NCI-H2196 treated with DMSO at 0.1 percent for 48 hours (cell line): ENCODE results near the gene PDGFRB.

ENCODE experiments used
- DNase-seq: peaks from one replicate; lab custom pipeline; 2025; ENCODE audit not compliant: unreplicated experiment; lab: John Stamatoyannopoulos, UW

The PDGFRB gene

DNA sequence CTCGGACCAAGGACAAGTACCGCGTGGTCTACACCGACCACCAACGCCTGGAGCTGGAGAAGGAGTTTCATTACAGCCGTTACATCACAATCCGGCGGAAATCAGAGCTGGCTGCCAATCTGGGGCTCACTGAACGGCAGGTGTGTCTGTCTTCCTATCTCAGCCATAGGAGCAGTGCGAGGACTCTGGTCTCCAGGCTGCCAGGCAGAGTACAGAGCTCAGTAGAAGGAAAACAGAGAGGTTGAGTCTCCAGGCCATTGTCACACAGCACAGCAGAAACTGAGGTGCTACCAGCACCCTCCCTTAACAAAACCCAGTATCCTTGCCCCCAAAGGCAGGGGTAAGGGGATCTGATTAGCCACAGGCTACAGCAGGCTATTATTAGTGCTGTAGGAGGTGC, 27.1 kb upstream of the PDGFRB start:
- no peak for DNase-seq

DNA sequence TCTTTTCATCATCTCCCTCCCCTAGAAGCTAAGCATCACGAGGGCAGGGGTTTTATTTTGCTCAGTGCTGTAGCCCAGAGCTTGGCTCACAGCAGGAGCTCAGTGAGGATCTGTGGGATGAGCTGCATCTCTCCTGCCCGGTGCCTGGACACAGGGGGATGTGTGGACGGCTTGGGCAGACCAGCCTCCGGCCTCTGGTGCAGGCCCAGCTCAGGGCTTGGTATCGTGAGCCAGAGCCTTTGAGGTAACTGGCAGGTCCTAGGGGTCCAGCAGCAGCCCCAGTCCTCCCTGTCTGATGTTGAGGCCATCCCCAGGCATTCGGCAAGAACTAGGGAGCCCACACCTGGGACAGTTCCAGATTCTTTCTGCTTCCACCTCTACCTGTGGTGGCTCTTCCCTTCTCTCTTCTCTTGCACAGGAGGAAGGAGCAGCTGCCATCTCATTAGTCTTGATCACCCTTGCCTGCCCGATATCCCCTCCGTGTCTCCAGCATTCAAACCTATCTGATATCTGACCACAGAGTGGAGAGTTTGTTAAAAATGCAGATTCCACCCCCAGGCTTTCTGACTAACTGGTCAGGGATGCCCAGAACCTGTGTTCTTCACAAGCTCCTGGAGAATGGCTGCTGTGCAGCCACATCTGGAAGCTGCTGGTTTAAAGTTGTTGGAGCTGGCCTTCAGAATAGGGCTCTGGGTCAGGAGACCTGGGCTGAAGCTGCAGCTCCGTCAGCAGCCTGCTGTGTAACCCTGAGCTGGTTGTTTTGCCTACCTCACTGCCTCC, 26.3 kb upstream of the PDGFRB start:
- DNase-seq: no peak

GRCh38 chr5:150181027-150181426, 25.4 kb upstream of the PDGFRB start:
- no peak for DNase-seq

GRCh38 chr5:150180241-150181026, 24.8 kb upstream of the PDGFRB start:
- DNase-seq: no peak

DNA sequence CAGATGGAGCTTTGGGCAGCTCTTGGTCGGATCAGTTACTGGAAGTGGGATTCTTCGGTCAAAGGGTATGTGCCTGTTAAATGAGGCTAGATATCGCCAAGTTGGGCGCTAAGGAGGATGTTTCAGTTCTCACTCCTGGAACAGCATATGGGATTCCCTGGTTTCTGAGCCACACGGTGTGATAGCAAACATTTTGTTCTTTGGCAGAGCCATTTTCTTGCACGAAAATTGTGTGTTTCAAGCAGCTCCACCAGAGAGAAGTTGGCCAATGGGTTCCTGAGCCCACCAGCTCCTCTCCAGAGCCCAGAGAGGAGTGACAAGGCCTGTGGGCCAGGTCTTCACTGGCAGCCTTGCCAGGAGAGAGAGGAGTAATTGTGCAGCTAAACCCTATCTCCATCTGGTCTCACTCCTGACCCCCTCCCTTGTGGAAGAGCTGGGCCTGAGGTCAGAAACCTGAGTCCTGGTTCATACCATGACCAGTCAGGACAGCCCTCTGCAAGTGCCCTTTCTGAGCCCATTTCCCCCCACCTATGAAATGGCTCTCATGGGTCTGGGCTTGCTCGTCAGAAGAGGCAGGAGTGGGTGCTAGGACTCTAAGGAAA, 23.5 kb upstream of the PDGFRB start:
- DNase-seq: no peak

GRCh38 chr5:150178262-150178661, 22.6 kb upstream of the PDGFRB start:
- DNase-seq: no peak

DNA sequence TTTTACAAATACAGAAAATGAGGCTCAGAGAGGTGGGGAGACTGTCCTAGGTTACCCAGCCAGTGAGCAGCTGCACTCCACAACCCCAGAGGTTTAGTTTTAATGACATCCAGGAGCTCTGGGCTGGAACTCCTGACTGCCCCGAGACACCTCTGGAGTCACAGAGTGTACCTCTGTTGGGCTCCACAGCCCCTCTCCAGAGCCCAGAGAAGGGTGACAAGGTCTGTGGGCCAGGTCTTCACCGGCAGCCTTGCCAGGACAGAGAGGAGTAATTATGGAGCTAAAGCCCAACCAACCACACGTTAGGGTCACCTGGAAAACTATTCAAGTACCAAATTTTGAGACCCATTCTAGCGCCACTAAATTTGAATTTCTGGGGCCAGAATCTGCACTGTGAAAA, 22.1 kb upstream of the PDGFRB start:
- DNase-seq: no peak

GRCh38 chr5:150176745-150177477, 21.3 kb upstream of the PDGFRB start:
- DNase-seq: no peak

GRCh38 chr5:150175536-150175935, 19.9 kb upstream of the PDGFRB start:
- DNase-seq: no peak

DNA sequence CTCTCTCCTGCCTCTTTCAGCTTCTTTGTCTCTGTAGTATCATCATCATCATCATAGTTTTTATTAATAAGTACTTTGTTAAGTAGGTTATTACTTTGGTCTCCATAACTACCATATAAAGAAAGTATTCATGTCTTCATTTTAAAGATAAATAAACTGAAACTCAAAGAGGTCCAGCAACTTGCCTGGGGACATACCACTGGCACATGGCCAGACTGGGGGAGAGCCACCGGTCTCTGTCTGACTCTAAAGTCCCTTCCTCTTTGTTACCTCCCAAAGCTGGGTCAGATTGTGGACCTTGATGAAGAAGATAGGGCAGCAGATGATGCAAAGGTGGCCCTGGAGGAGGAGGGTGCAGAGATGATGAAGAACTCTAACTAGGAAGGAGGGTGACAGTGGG, 19.4 kb upstream of the PDGFRB start:
- DNase-seq: no peak

GRCh38 chr5:150174285-150174684, 18.6 kb upstream of the PDGFRB start:
- DNase-seq: no peak

DNA sequence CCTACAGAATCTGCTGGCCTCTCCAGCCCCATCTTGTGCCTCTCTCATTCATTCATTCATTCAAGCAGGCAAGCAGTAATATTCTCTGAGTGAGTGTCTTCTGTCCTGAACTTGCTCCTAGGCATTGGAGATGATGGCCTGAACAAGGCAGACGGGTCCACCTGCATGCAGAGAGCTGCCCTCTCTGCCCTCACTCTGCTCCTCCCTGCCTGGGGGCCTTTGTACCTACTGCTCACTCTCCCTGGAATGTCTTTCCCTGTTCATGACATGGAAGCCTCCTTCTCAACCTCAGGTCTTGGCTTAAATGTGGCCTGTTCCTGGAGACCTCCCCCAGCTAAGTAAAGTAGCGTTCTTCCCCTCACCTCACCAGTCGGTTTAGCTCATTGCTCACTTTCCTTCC, 17.5 kb upstream of the PDGFRB start:
- no peak for DNase-seq

- no peak for DNase-seq
These were observed 16.9 kb upstream of the PDGFRB start for GRCh38 chr5:150172556-150172955.

- no peak for DNase-seq
These were observed 16.5 kb upstream of the PDGFRB start for GRCh38 chr5:150172145-150172544.

DNA sequence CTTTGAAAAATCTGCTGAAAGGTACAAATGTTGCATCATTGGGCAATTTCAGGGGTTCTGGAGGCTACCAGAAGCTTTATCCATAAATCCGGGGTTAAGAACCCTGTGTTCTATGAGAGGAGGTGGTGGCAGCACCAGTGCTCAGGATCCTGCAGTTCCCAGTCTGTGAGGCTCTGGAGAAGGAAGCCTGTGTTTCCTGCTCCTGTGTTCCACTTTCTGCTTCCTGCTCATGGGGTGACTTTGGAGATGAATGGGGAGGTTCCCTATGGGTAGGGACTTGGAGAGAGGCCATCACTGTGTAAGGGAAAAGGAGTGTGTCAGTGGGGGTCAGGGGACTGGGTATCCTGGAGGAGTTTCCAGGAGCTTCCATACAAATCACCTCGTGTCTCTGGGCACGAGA, 13.2 kb upstream of the PDGFRB start:
- DNase-seq: no peak

DNA sequence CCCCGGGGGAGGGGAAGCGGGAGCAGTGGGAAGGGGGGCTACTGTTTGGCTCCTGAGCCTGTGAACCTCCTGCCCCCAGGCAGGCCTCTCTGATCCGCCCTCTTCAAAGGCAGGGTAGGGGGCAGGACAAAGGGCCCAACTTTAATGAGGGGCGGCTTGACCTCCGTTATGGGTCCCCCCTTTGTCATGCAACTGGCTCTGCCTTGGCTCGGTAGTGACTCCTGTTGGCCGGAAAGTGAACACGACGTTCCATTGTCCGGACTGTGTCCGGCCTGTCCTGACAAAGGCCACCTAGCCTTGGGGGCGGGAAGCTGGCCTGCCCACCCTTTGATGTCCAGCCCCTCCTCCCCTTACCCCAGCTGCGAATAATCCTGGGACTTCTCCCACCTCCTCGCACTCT, 12.3 kb upstream of the PDGFRB start:
- no peak for DNase-seq

DNA sequence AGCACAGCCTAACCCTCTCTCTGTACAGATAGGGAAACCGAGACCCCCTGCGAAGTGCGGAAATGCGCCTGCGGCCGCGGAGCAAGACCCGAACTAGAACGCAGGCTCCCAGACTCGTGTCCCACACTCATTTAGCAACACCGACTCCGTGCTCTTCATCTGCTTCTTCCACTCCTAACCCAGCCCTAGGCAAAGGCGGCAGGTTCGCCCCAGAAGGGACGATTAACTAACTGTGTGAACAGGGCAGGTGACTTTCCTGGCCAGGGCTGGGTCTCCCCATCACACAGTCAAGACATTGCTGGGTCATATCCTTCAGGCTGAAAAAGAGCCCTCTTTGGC, 11.8 kb upstream of the PDGFRB start:
- DNase-seq: no peak

GRCh38 chr5:150166650-150167511, 11.2 kb upstream of the PDGFRB start, which contains the start of gene CDX1:
Gene CDX1, plus strand, starts transcription at chr5:150166778. Its CDS starts 99 bp downstream, at chr5:150166877.
- no peak for DNase-seq

GRCh38 chr5:150166037-150166649, 10.5 kb upstream of the PDGFRB start:
- DNase-seq: no peak
